PFSK-1 (cell line): ENCODE results near the gene CDK1.

Source experiments
- SIN3A ChIP-seq: IDR thresholded peaks from 2 replicates; pipeline ENCODE4 v1.6.1; 2012; ENCODE audit warnings: mild to moderate bottlenecking, low read length, moderate library complexity, borderline replicate concordance; ENCODE audit not compliant: insufficient read depth
- TAF1 ChIP-seq: IDR thresholded peaks from 2 replicates; pipeline ENCODE4 v1.6.1; 2012; ENCODE audit warnings: low read length, control low read depth, borderline replicate concordance; ENCODE audit not compliant: insufficient read depth

- no peak for TF ChIP-seq SIN3A
- no peak for TF ChIP-seq TAF1
These were observed 29.8 kb downstream of the CDK1 start for GRCh38 chr10:60808036-60808435.
